GM12878 (cell line): ENCODE data around the gene DMXL1. TPM values are rescaled to one million over a fixed set of nuclear protein-coding genes. Genes with fewer than 3 reads are reported as not detected.
A peak's percentile ranks its signal among the peaks of the same experiment; 100 is the strongest.

Experiments used
- ATF7 ChIP-seq: fragments of 450-650 bp; IDR thresholded peaks from 2 replicates; pipeline ENCODE4 v1.6.1; 2016; ENCODE audit warnings: low read depth, mild to moderate bottlenecking
- CREB1 ChIP-seq: IDR thresholded peaks from 2 replicates; pipeline ENCODE4 v1.6.1; 2012; ENCODE audit warnings: low read depth, mild to moderate bottlenecking, inconsistent platforms
- FOXK2 ChIP-seq: fragments of 450-650 bp; IDR thresholded peaks from 2 replicates; pipeline ENCODE4 v1.6.1; 2017; ENCODE audit warnings: mild to moderate bottlenecking, moderate library complexity
- IKZF2 ChIP-seq, 2 experiments: fragments of 450-650 bp; IDR thresholded peaks; 2 replicates each; pipeline ENCODE4 v1.6.1; 2017; ENCODE audit warnings: mild to moderate bottlenecking in 2 of 2, moderate library complexity in 2 of 2
- LARP7 ChIP-seq: fragments of 450-650 bp; IDR thresholded peaks from 2 replicates; pipeline ENCODE4 v1.6.1; 2017; ENCODE audit warnings: mild to moderate bottlenecking
- SMC3 ChIP-seq: IDR thresholded peaks from 2 replicates; pipeline ENCODE4 v1.6.1; 2011; ENCODE audit warnings: low read length, improper control_type of control experiment, borderline replicate concordance
- SPI1 ChIP-seq: IDR thresholded peaks from 2 replicates; pipeline ENCODE4 v1.6.1; 2011; ENCODE audit warnings: low read depth, mild to moderate bottlenecking, low read length, moderate library complexity, borderline replicate concordance; ENCODE audit not compliant: insufficient read depth
- TCF3 ChIP-seq: IDR thresholded peaks from 2 replicates; pipeline ENCODE4 v1.6.1; 2012; ENCODE audit warnings: low read depth, mild to moderate bottlenecking, low read length, borderline replicate concordance; ENCODE audit not compliant: insufficient read depth
- USF1 ChIP-seq: IDR thresholded peaks from 2 replicates; pipeline ENCODE4 v1.6.1; 2011; ENCODE audit warnings: borderline replicate concordance, low read depth, mild to moderate bottlenecking, moderate library complexity, mixed read lengths, low read length; ENCODE audit not compliant: insufficient read depth; ENCODE audit errors: extremely low read length
- ZNF687 ChIP-seq: fragments of 450-650 bp; IDR thresholded peaks from 2 replicates; pipeline ENCODE4 v1.6.1; 2017; ENCODE audit warnings: mild to moderate bottlenecking, moderate library complexity
- polyA plus RNA-seq, 11 experiments: library from polyadenylated mRNA; depleted of rRNA in 4 of 11; unstranded in 6 of 11; stranded (reverse) in 5 of 11; fragments of >200 nt; fragmentation: Nextera tagmentation in 4 of 11; fragmentation: Illumina TruSeq in 1 of 11; extraction: Ambion mirVana in 4 of 11; extraction: Trizol in 1 of 11; gene quantifications; 1 replicate in 1 of 11; 2 replicates in 10 of 11; pipeline versions ENCODE4 v1.2.1 to v1.2.3, GENCODE V29; 2011 to 2016; ENCODE audit warnings: inconsistent platforms in 2 of 11, missing spikeins in 2 of 11, low read depth in 1 of 11
- total RNA-seq, 4 experiments: library from RNA; depleted of rRNA in 3 of 4; stranded (reverse); fragments of >200 nt in 3 of 4; fragmentation: Illumina TruSeq in 1 of 4; extraction: Trizol in 1 of 4; gene quantifications; 2 replicates each; pipeline versions ENCODE4 v1.2.1 to v1.2.3, GENCODE V29; 2013 to 2021

The DMXL1 gene
- total and polyA plus RNA-seq, 10 of the 15 experiments (the other 5 are each of a cell fraction or from before 2014, with no cell fraction given) = 9.1 to 67.7 (median 34.1) TPM

DNA sequence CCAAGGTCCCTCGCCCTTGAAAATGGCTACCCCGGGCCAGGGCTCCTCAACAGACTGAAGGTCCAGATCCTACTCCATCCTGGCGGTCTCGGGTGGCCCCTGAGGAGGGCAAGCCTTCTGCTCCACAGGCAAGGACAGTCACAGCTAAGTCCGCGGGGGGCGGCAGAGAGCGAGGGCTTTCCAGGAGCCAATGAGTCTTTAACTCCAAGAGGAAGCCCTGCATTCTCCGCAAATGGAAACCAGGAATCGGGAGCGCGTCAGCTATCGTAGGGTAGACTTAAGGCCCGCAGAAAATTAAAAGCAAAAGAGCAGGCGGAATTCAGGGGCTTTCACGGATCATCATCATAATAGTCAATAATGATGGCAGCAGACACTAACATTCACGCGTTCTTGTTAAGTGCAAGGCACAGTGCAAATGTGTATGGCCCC lies 197.1 kb downstream of the DMXL1 start (continued):
- no peak for TF ChIP-seq USF1
- peak; percentile 93 for TF ChIP-seq CREB1
- TF ChIP-seq TCF3 = no peak
- TF ChIP-seq SPI1 = peak; percentile 25; the same call in 1 of the 2 replicates
- TF ChIP-seq LARP7 = peak; percentile 27; the same call in 1 of the 2 replicates
- TF ChIP-seq ATF7 = 0 out of 2 replicates have a peak, but pooled peaks have one; percentile 16
- no peak for TF ChIP-seq ZNF687
- peak; percentile 20 to 42; a peak in 2 of 4 replicates for TF ChIP-seq IKZF2 (IDR thresholded peaks at IDR 0.05)
- TF ChIP-seq SMC3 = peak; percentile 30; the same call in 1 of the 2 replicates
- no peak for TF ChIP-seq FOXK2
